Esophagus squamous epithelium (tissue), 4 donors: ENCODE results near the gene CBX5.

Source experiments
- POLR2A ChIP-seq, 4 donors: fragments of 450-650 bp; IDR thresholded peaks; one replicate each; pipeline ENCODE4 v1.6.1; 2017; ENCODE audit warnings: antibody characterized with exemption in 4 of 4, mild to moderate bottlenecking in 4 of 4, moderate library complexity in 3 of 4
- TF ChIP-seq, protein P1 (sequence below), 6 experiments: fragments of 450-650 bp in 4 of 6; fragments of 200-600 bp in 2 of 6; sonication (generic) in 2 of 6; IDR thresholded peaks; one replicate each; pipeline ENCODE4 v1.5.1; 2016 to 2019; ENCODE audit warnings: antibody characterized with exemption in 6 of 6, mild to moderate bottlenecking in 4 of 6, moderate library complexity in 4 of 6

DNA sequence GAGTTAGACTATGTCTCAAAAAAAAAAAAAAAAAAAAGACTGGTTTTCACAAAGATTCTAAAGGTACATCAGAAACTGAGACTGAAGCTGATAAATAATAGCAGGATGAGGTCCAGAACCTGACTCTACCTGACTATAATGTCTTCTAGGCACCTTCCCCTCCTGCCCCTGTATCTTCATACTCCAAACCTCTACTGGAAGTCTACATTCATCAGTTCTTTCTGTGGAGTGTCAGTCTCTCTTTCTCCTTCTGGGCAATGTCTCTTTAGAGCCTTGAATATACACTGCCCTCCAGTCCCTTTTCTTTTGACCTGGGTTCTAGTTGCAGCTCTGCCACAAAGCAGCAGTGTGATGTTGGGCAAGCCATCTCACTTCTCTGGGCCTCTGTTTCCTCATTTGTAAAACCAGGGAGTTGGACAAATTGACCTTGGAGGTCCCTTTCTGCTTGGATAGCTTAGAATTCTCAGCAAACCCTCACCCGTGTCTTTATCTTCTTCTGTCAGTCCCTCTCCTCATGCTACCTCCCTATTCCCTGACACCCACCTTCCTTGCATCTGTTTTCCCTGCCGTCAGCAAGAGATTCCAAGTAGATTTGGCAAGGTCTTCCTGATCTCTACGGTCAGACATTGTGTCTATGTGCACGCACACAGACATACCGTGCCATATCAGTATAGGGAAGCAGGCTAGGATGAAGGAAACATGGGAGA is 16.6 kb upstream of the CBX5 start:
- TF ChIP-seq, protein P1, sequence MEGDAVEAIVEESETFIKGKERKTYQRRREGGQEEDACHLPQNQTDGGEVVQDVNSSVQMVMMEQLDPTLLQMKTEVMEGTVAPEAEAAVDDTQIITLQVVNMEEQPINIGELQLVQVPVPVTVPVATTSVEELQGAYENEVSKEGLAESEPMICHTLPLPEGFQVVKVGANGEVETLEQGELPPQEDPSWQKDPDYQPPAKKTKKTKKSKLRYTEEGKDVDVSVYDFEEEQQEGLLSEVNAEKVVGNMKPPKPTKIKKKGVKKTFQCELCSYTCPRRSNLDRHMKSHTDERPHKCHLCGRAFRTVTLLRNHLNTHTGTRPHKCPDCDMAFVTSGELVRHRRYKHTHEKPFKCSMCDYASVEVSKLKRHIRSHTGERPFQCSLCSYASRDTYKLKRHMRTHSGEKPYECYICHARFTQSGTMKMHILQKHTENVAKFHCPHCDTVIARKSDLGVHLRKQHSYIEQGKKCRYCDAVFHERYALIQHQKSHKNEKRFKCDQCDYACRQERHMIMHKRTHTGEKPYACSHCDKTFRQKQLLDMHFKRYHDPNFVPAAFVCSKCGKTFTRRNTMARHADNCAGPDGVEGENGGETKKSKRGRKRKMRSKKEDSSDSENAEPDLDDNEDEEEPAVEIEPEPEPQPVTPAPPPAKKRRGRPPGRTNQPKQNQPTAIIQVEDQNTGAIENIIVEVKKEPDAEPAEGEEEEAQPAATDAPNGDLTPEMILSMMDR (IDR thresholded peaks at IDR 0.05) = no peak
- TF ChIP-seq POLR2A (IDR thresholded peaks at IDR 0.05) = no peak
